ENCODE measurements around the gene PRKCI. TPM values are rescaled to one million over a fixed set of nuclear protein-coding genes. Genes with fewer than 3 reads are reported as not detected.

The PRKCI gene
- total and polyA plus RNA-seq, 2 of the 4 experiments (the other 2 are of a cell fraction) = 28.7 to 53.4 TPM

GRCh38 chr3:170278627-170279026 is 56.4 kb downstream of the PRKCI start:
- Histone ChIP-seq H2AFZ (replicated peaks; ENCODE audit: low read length, poor library complexity) (no peak overlapping the region), H4K8ac (ENCODE audit: low read depth in 2 of 2, low read length in 2 of 2) (no peak overlapping the region), H4K5ac (ENCODE audit: low read depth, low read length) (no peak overlapping the region), H3K79me1 (ENCODE audit: low read depth in 1 of 2, low read length in 2 of 2) (peaks cover 12 to 19% of the 10 kb centered on the region in 2 experiments), H2BK120ac (ENCODE audit: low read depth, low read length) (no peak overlapping the region), H3K27me3 (ENCODE audit: control insufficient read depth, insufficient read depth, low read length) (no peaks in the 10 kb centered on the region), H2BK15ac (ENCODE audit: low read depth, low read length) (no peak overlapping the region), H3K9me3 (ENCODE audit: control insufficient read depth, insufficient read depth, low read length) (no peaks in the 10 kb centered on the region), H2AK5ac (ENCODE audit: low read depth, low read length) (no peak overlapping the region), H3K14ac (replicated peaks; ENCODE audit: low read depth, low read length) (no peak overlapping the region), H3K9me1 (ENCODE audit: insufficient read depth, low read length) (peaks cover 7% of the 10 kb centered on the region), H4K91ac (ENCODE audit: insufficient read depth, low read depth, low read length) (no peak overlapping the region), H3K27ac (ENCODE audit: insufficient read depth, low read length) (no peak overlapping the region), H2BK5ac (ENCODE audit: low read depth, low read length, poor library complexity, severe bottlenecking) (no peak overlapping the region), H2AK9ac (replicated peaks; ENCODE audit: low read depth, low read length, poor library complexity) (no peak overlapping the region), H3K4ac (ENCODE audit: low read depth, low read length) (no peak overlapping the region), H3K56ac (ENCODE audit: extremely low read depth, insufficient read depth, low read length) (no peak overlapping the region), H3K4me1 (ENCODE audit: control insufficient read depth, insufficient read depth, low read length) (peaks cover 6% of the 10 kb centered on the region), H3K23ac (ENCODE audit: low read depth, low read length) (no peak overlapping the region), H3K4me3 (ENCODE audit: insufficient read depth, low read depth, low read length) (no peak overlapping the region), H3K18ac (ENCODE audit: low read depth, low read length) (no peak overlapping the region), H3K36me3 (ENCODE audit: control insufficient read depth, insufficient read depth, low read length) (peaks cover 35% of the 10 kb centered on the region), H4K20me1 (ENCODE audit: insufficient read depth, low read length) (no peaks in the 10 kb centered on the region), H3K9ac (ENCODE audit: low read depth, low read length) (no peak overlapping the region), H3K4me2 (ENCODE audit: low read depth, low read length) (no peak overlapping the region), H2BK20ac (ENCODE audit: low read depth, low read length) (no peak overlapping the region)
- ATAC-seq (ENCODE audit: low read depth) (no peak), DNase-seq (no peak)
- in situ Hi-C loops (cut with MboI; ENCODE audit: low sequenced_read_pairs) = no loop called here
- WGBS, 2 experiments (ENCODE audit: extremely low coverage in 2 of 2, insufficient read length in 1 of 2) = no CpG with 5 or more reads among the region's 1 CpG
- CTCF ChIA-PET = no interaction called here
- dilution Hi-C loops (cut with HindIII; ENCODE audit: low sequenced_read_pairs, unreplicated experiment) = no loop called here
- no TSS peak for BruUV-seq (replicated peaks)
- intact Hi-C loops (cut with micrococcal nuclease) = loop anchor here (5.0 kb wide), 1 partner anchor 416 kb away; no protein-coding TSS in a partner anchor
- POLR2A ChIA-PET (ENCODE audit: unreplicated experiment) = no interaction called here
- TF ChIP-seq SMC3 (IDR thresholded peaks at IDR 0.05; ENCODE audit: low read depth, low read length) = no peak
- no peak for TF ChIP-seq RFX5 (IDR thresholded peaks at IDR 0.05; ENCODE audit: low read depth, low read length)
- TF ChIP-seq NFE2L2 (IDR thresholded peaks at IDR 0.05; ENCODE audit: low read depth, low read length) = no peak
- TF ChIP-seq MAFK (IDR thresholded peaks at IDR 0.05; ENCODE audit: low read depth, low read length) = no peak
- no peak for TF ChIP-seq POLR2A (IDR thresholded peaks at IDR 0.05; ENCODE audit: low read depth, low read length)
- no peak for TF ChIP-seq BHLHE40 (IDR thresholded peaks at IDR 0.05; ENCODE audit: low read depth, low read length)
- no peak for TF ChIP-seq CTCF (conservative IDR thresholded peaks at IDR 0.05; ENCODE audit: low read depth, low read length)
